ENCODE measurements around the gene HMX1.

The HMX1 gene

DNA sequence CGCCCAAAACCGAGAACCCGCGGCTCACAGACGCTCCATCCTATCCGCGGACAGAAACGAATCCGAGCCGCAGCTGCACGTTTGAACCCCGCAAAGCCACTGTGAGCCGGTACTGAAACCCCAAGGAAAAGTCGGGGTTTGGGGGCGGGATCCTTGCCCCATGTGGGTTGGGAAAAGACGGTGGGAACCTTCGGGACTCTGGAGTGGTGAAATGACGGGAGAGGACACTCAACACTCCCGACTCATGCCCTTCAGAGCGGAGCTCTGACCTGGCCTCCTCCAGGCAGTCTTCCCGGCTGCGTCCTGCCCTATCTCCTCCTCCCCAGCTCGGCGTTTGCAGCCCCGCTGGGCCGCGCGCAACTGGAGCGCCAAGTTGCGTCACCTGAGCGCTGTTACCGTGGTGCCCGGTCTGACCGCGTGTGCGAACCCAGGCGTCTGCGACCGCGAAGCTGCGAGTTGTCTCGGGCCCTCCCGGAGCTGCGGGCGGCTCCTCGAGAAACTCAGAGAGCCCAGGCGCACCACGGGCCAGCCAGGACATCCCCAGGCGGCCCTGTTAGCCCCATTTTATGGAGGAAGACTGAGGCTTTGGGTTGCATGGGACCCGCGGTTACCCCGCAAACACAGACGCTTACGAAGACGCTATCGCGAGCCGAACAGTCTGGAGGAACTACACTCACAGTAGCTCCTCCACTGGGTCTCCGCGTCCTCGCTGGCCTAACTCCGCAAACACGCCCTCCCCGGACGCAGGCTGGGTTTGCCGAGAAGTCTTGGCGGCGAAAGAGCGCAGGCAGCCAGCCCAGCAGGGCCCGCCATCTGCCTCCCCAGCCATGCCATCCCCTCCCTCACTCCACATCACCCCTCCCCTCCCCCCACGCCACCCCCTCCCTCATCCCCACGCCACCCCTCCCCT is 20.3 kb upstream of the HMX1 start:
- no peak for FAIRE-seq

DNA sequence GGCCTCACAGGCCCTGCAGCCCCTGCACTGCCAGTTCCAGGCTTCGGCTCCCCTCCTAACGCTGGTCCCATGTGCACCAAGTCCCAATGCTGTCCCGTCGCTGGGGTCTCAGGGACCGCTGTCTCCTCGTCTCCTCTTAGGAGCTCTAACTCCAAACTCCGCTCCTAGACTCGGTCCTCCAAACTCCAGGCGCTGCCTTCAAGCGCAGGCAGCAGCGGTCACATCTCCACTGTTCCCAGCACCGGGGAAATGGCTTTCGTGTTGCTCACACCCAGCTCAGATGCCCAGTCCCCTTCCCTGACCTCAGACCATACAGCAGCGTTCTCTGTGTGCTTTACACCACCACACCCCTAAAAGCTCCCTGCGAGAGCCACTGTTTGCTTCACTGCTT is 19.6 kb upstream of the HMX1 start:
- FAIRE-seq = no peak

GRCh38 chr4:8888856-8889255 is 17.2 kb upstream of the HMX1 start:
- no peak for FAIRE-seq

DNA sequence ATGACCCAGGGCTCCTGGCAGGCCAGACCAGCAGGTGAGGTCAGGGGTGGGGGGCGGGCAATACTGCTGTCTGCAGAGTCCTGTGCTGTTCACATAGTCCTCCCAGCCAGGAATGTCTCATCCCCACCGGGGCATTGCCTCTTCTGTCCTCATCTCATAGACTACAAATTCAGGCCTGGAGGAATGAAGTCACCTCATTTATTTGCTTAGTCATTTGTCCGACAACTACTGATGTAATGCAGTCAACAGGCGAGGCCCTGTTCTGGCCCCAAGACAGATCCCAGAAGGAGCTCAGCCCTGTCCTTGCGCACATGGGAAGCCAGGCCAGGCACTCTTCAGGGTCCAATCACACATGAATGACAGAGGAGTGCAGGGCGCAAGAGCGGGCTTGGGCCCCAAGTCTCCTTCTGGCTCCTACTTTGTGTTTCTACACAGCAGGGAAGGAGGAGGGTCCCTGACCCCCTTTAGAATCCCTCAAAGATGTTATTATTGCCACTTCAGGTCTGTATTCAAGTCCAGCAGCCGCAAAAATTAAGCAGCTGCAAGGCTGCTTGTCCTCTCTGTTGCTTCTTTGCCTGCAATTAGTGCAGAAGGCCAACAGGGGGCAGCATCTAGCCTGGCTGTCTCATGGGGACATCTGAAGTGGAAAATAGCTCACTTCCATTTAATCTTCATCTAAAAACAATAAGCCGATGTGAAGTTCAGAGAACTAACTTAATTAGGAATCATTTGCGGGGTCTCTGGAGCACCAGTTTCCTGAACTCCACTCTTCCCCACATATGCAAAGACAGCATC is 15.2 kb upstream of the HMX1 start:
- FAIRE-seq = no peak

DNA sequence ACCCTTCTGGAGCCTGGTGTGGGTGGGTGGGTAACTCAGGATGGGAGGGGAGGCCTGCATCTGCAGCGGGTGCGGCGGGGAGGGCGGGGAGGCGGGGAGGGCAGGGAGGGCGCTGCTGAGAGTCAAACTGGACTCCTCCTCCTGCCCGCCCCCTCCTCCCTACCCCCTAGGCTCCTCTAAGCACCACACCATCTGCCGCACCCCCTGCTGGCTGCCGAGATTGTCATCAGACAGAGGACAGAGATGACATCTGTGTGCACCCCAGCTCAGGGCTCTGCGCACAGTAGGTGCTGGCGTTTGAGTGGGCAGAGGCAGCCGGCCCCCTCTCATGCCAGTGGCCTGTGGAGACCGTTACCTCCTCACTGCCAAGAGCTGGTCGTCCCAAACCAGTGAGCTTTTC is 10.6 kb upstream of the HMX1 start:
- FAIRE-seq = no peak

GRCh38 chr4:8880851-8881250 is 9.2 kb upstream of the HMX1 start:
- FAIRE-seq = no peak

DNA sequence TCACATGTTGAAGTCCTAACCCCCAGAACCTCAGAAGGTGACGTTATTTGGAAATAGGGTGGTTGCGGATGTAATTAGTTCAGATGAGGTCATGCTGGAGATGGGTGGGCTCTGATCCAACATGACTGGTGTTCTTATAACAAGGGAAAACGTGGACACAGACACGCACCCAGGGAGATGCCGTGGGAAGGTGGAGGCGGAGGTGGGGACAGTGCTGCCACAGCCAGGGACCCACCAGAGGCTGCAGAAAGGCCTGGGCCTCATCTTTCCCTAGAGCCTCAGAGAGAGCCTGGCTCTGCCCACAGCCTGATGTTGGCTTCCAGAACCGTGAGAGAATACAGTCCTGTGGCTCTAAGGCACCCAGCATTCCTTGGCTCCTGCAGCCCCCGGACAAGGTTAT is 7.9 kb upstream of the HMX1 start:
- FAIRE-seq = no peak

DNA sequence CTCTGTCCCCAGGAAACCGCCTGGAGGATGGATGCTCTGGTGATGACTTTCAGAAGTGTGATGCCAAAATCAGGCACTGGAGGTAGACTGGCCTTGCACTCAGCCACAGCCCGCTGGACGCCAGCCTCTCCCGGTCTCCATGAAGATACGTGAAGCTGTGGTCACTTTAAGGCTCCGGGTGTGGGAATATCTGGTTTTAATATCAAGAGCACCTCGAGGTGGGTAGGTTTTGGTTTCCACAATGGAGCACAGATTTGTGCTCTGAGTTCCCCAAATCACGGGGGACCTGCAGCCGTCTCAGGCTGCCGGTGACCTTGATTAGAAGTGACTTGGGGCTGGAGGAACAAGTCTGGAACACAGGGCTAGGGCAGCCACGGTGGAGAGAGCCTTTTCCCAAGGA is 6.8 kb upstream of the HMX1 start:
- FAIRE-seq = no peak

GRCh38 chr4:8877780-8878040 is 6.1 kb upstream of the HMX1 start:
- no peak for FAIRE-seq

DNA sequence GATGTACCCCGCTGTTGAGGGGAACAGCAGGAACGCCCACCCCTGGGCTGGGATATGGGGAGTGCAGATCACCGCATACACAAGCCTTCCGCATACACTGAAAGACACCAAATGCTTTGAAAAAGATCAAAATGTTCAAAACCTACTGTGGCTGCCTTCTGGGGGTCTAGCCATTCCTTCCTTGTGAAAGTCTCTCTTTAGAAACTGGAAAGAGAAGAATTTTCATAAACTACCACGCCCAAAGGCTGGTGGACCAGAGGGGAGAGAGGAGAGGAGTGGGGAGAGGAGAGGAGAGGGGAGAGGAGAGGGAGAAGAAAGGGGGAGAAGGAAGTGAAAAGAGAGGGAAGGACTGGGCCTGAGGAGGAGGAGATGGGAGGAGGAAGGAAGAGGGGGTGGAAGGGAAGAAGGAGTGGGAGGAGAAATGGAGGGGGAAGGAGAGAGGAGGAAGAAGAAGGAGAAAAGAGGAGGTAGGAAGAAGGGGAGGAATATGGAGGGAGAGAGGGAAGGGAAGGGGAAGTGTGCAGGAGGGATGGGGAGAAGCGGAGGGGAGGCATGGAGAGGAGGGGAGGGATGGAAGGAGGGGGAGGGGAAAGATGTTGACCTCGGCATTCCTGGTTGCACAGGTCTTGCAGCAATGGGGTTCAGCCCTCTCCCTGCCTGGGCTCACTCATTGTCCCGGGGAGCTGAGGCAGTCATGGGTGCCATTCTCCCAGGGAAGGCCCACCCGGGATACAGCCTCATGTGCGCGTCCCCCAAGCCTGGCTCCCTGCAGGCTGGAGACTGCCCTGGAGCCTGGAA is 5.5 kb upstream of the HMX1 start:
- no peak for FAIRE-seq

- no peak for FAIRE-seq
These were observed 3.4 kb upstream of the HMX1 start for GRCh38 chr4:8874896-8875680.

GRCh38 chr4:8874003-8874895 is 2.6 kb upstream of the HMX1 start:
- no peak for FAIRE-seq

GRCh38 chr4:8872402-8873291 is 1.0 kb upstream of the HMX1 start:
- no peak for FAIRE-seq

- no peak for FAIRE-seq
These were observed 807 bp downstream of the HMX1 start for GRCh38 chr4:8870647-8871416.

GRCh38 chr4:8869898-8870646 is 1.6 kb downstream of the HMX1 start:
- no peak for FAIRE-seq

GRCh38 chr4:8869002-8869897 is 2.4 kb downstream of the HMX1 start:
- FAIRE-seq = no peak

DNA sequence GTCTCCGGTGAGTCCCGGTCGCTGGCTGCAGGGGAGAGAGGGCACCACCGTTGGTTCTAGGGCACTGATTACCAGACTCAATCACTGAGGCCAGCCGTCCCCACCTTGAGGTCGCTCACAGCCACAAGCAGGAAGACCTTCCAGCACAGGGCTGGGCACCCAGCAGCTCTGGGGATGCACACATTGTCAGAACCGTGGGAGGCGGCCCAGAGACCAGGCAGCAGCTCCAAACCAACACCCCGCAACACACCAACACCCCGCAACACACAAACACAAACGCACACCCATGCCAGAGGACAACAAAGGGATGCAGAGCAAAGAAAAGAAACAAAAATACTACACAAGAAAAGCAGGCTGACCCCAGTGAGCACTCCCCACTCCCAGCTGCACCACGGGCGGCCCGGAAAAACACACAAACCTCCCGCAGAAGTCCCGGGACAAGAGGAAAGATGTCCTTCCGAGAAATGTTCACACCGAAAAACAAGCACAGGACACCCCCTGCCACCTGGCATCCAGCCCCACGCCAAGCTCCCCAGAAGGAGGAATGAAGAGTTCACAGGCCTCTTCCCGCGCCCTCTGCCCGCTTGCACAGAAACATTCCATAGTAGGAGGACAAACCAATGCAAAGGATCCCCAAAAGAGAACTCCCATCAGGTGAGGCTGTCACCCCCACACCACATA is 3.2 kb downstream of the HMX1 start:
- FAIRE-seq = no peak
